Measurements from ENCODE around the gene SF3B4.

- TF ChIP-seq CTCF (IDR thresholded peaks at IDR 0.05) (no peak), EZH2 (IDR thresholded peaks at IDR 0.05; ENCODE audit: borderline replicate concordance, insufficient read depth, low read depth, low read length, poor library complexity, severe bottlenecking) (no peak)
Observed at GRCh38 chr1:149932474-149932873, 4.9 kb upstream of the SF3B4 start.

Data from B cell (primary cell).